GM18909 (cell line): ENCODE measurements around the gene CAMK2G.
"Not testable (repeated sequence)": the region's sequence is repeated elsewhere in the genome, so short reads cannot be mapped to it uniquely, and the experiment has no call there.

Experiments used
- ATAC-seq: cut with Tn5 transposase; IDR thresholded peaks from one replicate; pipeline ENCODE4 v1.9.1; 2021; ENCODE audit warnings: mild to moderate bottlenecking; ENCODE audit not compliant: unreplicated experiment, poor library complexity

Gene CAMK2G

GRCh38 chr10:73874267-73875138, at the start of gene CAMK2G:
TSS of gene CAMK2G (minus strand) at chr10:73874555. CDS start at chr10:73874461, 94 bp downstream.
- peak; percentile 77 for ATAC-seq

GRCh38 chr10:73922864-73923133, 48.4 kb upstream of the CAMK2G start:
- ATAC-seq, result no peak

GRCh38 chr10:73922007-73922863, 47.9 kb upstream of the CAMK2G start:
- no peak for ATAC-seq

- ATAC-seq, result no peak
Measured at GRCh38 chr10:73920089-73920488, 45.7 kb upstream of the CAMK2G start.

DNA sequence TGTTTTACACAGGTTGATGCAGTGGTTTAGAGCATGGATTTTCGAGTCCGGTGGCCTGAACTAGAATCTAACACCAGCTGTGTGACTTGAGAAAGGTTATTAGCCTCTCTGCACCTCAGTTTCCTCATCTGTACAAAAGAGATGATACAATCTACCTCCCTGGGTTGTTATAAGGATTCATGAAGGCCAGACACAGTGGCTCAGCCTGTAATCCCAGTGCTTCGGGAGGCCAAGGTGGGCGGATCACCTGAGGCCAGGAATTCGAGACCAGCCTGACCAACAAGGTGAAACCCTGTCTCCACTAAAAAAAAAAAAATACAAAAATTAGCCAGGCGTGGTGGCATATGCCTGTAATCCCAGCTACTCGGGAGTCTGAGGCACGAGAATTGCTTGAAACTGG, 45.1 kb upstream of the CAMK2G start:
- not testable (repeated sequence) for ATAC-seq

DNA sequence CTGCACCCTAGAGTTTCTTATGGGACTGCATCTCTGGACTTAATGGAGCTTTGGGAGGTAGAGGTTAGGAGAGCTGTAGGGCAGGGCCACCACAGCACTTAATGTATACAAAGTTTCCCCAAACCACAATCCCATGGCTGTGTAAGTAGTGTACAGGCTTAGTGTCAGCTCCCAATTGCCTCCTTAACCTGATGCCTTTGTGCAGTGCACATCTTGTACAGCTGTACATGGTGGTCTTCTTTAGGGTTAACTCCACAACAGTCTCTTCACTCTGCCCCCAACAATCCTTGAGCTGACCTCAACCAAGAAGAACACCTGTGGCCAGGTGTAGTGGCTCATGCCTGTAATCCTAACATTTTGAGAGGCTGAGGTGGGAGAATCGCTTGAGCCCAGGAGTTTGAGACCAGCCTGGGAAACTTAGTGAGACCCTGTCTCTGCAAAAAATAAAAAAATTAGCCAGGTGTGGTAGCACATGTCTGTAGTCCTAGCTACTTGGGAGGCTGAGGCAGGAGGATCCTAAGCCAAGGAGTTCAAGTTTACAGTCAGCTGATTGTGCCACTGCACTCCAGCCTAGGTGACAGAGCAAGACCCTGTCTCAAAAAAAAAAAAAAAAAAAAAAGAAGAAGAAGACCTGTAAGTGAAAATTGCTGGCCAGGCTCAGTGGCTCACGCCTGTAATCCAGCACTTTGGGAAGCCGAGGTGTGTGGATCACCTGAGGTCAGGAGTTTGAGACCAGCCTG, 43.4 kb upstream of the CAMK2G start:
- ATAC-seq, result no peak

GRCh38 chr10:73916761-73917470, 42.6 kb upstream of the CAMK2G start:
- ATAC-seq, result no peak

DNA sequence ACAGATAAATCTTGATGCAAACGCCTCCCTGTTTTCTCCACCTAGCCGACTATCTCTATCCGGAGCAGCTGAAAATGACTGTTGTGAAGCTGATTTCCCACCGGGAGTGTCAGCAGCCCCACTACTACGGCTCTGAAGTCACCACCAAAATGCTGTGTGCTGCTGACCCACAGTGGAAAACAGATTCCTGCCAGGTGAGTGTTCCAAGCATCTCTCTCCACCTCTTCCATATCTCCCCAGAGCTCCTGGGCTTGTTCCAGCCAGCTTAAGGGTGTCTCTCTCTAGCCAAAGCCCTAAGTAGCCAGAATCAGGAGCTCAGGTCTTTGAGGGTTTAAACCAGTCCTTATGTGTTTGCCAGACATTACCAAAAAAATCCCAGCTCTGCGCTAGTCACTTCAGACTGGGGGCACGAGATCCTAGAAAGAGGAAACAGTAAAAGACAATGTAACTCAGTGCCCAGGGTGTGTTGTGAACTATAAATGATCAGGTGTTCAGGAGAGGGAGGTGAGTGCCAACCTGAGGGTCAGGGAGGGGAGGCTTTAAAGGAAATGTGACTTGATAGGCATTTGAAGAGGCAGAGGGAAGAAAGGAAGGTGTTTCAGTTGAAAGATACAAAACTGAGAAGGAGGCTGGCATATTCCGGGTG, 41.0 kb upstream of the CAMK2G start:
- no peak for ATAC-seq

GRCh38 chr10:73914036-73914435, 39.7 kb upstream of the CAMK2G start:
- ATAC-seq, result no peak

GRCh38 chr10:73911553-73912004, 37.2 kb upstream of the CAMK2G start:
- no peak for ATAC-seq

DNA sequence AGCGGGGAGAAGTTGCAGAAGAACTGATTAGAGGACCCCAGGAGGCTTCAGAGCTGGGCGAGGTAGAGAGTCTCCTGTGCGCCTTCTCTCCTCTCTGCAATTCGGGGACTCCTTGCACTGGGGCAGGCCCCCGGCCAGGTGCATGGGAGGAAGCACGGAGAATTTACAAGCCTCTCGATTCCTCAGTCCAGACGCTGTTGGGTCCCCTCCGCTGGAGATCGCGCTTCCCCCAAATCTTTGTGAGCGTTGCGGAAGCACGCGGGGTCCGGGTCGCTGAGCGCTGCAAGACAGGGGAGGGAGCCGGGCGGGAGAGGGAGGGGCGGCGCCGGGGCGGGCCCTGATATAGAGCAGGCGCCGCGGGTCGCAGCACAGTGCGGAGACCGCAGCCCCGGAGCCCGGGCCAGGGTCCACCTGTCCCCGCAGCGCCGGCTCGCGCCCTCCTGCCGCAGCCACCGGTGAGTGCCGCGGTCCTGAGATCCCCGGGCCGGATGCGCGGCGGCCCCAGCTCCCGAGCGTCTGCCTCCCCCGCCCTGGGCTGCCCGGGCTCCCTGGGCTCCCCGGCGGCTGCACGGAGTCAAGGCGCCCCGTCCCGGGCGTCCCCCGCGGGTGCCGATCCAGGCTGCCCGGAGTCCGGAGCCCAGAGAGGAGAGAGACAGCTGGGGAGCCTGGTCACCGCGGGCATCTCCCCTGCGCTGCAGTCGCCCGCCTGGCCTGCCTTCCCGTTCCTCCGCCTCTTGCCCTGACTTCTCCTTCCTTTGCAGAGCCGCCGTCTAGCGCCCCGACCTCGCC, 36.6 kb upstream of the CAMK2G start, which contains the start of gene PLAU:
TSS of gene PLAU (plus strand) at position 369 of the 789 bp plus-strand sequence. CDS start 424 bp downstream, outside the sequence.
- peak; percentile 43 for ATAC-seq

DNA sequence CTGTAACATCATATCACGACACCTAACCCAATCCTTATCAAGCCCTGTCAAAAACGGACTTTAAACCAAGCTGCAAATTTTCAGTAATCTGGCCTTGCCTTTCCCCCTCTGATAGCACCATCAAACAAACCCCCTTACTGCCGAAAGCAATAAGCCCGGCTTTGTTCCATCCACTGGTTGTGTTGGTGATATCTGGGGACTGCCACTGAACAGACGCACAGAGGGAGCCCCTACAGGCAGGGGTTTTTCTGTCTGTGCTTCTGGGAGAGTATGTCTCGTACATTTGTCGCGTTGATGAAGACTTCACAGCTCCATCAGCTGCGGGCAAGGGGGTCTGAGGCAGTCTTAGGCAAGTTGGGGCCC, 36.0 kb upstream of the CAMK2G start:
- ATAC-seq, result peak; percentile 20

DNA sequence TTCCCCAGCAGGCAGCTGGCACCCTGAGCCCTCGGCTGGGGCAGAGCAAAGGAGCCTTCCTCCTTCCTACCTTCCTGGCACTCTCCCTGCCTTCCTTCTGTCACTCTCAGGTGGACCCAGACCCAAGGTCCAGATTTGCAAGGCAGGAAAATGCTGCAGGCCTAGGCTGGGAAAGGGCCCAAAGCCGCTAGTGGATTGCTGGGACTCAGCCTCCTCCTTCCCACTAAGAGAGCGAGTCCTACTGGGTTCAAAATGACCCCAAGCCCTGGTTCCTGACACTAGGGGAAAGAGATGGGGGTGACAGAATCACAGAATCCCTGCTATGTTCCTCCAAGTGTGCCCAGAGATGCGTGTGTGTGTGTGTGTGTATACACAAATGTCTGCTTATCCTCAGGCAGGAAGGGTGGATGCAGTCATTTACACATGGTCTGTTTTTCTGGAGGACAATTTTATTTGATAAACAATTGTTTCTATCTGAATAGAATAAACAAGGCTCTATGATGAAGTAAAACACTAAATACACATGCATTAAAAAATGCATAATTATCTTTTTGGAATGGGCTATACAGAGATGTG, 35.3 kb upstream of the CAMK2G start:
- no peak for ATAC-seq

GRCh38 chr10:73908853-73909539, 34.6 kb upstream of the CAMK2G start:
- no peak for ATAC-seq

DNA sequence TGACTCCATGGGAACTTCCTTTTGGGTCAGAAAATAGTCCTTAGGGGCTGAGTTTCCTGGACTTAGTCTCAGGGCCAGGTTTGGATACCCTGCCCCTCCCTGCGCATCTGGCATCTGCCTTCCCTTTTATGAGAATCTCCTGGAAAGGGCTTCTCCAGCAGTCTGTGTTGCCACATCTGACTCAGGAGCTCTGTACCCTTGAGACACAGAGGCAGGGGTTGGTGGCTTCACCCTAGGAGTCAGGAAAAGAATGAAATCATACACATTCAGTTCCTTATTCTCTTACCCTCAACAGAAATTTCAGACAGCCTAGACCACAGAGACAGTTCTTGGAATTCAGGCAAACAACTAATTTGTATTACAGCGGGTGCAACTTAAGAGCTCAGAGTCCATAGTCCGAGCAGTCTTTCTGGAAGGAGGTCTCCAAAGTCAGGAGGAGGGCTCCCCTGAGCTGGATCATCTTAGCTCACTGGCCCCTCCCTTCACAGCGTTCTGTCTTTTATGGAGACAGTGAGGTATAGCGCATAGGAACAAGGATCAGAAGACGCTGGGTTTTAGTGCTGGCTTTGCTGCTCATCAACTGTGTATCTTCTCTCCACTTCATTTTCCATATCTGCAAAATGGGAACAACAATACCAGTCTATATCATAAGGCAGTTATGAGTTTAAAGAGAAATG, 33.6 kb upstream of the CAMK2G start:
- no peak for ATAC-seq

GRCh38 chr10:73906524-73907447, 32.4 kb upstream of the CAMK2G start:
- no peak for ATAC-seq
